Panc1 (cell line): ENCODE measurements around the gene DUS1L. TPM values are rescaled to one million over a fixed set of nuclear protein-coding genes. Genes with fewer than 3 reads are reported as not detected.

Experiments
- ATAC-seq: fragments of 200-7000 bp; cut with Tn5 transposase; 2 replicates; pipeline ENCODE4 v1.9.1; 2020; ENCODE audit warnings: mild to moderate bottlenecking, moderate library complexity
- BruUV-seq: library from RNA; stranded (reverse); fragments of 400-500 nt; replicated peaks from 2 replicates; lab custom pipeline; 2021; lab: Mats Ljungman, UMichigan
- CTCF ChIA-PET: fragments of 300-600 bp; sonication (Branson Sonifier 250); formaldehyde crosslinking; loops from one replicate; lab custom pipeline; 2022; ENCODE audit warnings: antibody characterized with exemption; lab: Charles Lee
- POLR2A ChIA-PET: fragments of 300-600 bp; sonication (Branson Sonifier 250); formaldehyde crosslinking; loops from one replicate; lab custom pipeline; 2022; ENCODE audit warnings: antibody characterized with exemption; lab: Charles Lee
- DNase-seq: peaks from one replicate; pipeline ENCODE4 v3.0.0-alpha.2; 2010; ENCODE audit warnings: low read depth, low spot score
- H3K27ac ChIP-seq: 2 replicates; pipeline ENCODE4 v1.5.1; 2011; ENCODE audit warnings: mild to moderate bottlenecking, low read length, inconsistent platforms
- H3K27me3 ChIP-seq: fragments of 200-500 bp; sonication (Bioruptor generic); 2 replicates; pipeline ENCODE4 v1.6.0; 2014; ENCODE audit warnings: low read length, inconsistent platforms; ENCODE audit not compliant: control insufficient read depth, insufficient read depth
- H3K36me3 ChIP-seq: fragments of 200-500 bp; sonication (Bioruptor generic); 2 replicates; pipeline ENCODE4 v1.5.1; 2014; ENCODE audit warnings: inconsistent platforms, mild to moderate bottlenecking, low read length, moderate library complexity; ENCODE audit not compliant: control insufficient read depth, insufficient read depth
- H3K4me1 ChIP-seq: 2 replicates; pipeline ENCODE4 v1.5.1; 2011; ENCODE audit warnings: inconsistent platforms, mild to moderate bottlenecking, low read length, moderate library complexity; ENCODE audit not compliant: control insufficient read depth, insufficient read depth
- H3K4me3 ChIP-seq, 2 experiments: 2 replicates each; pipeline ENCODE4 v1.5.1; 2011 to 2012; ENCODE audit warnings: low read depth in 2 of 2, low read length in 2 of 2, mild to moderate bottlenecking in 2 of 2, inconsistent platforms in 1 of 2, moderate library complexity in 1 of 2
- H3K9me3 ChIP-seq: fragments of 200-500 bp; sonication (Bioruptor generic); 2 replicates; pipeline ENCODE4 v1.5.1; 2014; ENCODE audit warnings: low read depth, mild to moderate bottlenecking, inconsistent platforms, low read length, moderate library complexity; ENCODE audit not compliant: control insufficient read depth, insufficient read depth
- CTCF ChIP-seq: fragments of 450-650 bp; IDR thresholded peaks from 2 replicates; pipeline ENCODE4 v1.5.1; 2017; ENCODE audit warnings: mild to moderate bottlenecking
- POLR2AphosphoS5 ChIP-seq: IDR thresholded peaks from 2 replicates; pipeline ENCODE4 v1.6.1; 2012; ENCODE audit warnings: mild to moderate bottlenecking, low read depth, low read length, moderate library complexity
- SIN3A ChIP-seq: IDR thresholded peaks from 2 replicates; pipeline ENCODE4 v1.6.1; 2012; ENCODE audit warnings: low read depth, mild to moderate bottlenecking, low read length, moderate library complexity, borderline replicate concordance; ENCODE audit not compliant: insufficient read depth
- TCF7L2 ChIP-seq: IDR thresholded peaks from 2 replicates; pipeline ENCODE4 v1.6.1; 2011; ENCODE audit warnings: mild to moderate bottlenecking, low read depth, low read length, inconsistent platforms
- in situ Hi-C: cut with HindIII; loops from 2 replicates; pipeline ENCODE4 v1.10.0; 2016; ENCODE audit warnings: low sequenced_read_pairs, low pct_unique_long_range_greater_than_20kb
- intact Hi-C: fragments of 100-400 bp; cut with micrococcal nuclease; formaldehyde crosslinking; loops from one replicate; pipeline ENCODE4 v1.10.0; 2022; ENCODE audit not compliant: unreplicated experiment
- total RNA-seq: library from RNA; stranded (reverse); gene quantifications from one replicate; pipeline ENCODE4 v1.2.1, GENCODE V29; 2021; ENCODE audit not compliant: unreplicated experiment
- TF ChIP-seq, protein P1 (sequence below), 2 experiments: IDR thresholded peaks; 2 replicates each; pipeline ENCODE4 v1.6.1; 2011 to 2012; ENCODE audit warnings: low read depth in 2 of 2, control low read depth in 1 of 2, low read length in 1 of 2, mild to moderate bottlenecking in 1 of 2, moderate library complexity in 1 of 2; ENCODE audit not compliant: insufficient read depth in 1 of 2

The DUS1L gene
- total RNA-seq, 1 experiment from 2014 or later = 115 TPM

DNA sequence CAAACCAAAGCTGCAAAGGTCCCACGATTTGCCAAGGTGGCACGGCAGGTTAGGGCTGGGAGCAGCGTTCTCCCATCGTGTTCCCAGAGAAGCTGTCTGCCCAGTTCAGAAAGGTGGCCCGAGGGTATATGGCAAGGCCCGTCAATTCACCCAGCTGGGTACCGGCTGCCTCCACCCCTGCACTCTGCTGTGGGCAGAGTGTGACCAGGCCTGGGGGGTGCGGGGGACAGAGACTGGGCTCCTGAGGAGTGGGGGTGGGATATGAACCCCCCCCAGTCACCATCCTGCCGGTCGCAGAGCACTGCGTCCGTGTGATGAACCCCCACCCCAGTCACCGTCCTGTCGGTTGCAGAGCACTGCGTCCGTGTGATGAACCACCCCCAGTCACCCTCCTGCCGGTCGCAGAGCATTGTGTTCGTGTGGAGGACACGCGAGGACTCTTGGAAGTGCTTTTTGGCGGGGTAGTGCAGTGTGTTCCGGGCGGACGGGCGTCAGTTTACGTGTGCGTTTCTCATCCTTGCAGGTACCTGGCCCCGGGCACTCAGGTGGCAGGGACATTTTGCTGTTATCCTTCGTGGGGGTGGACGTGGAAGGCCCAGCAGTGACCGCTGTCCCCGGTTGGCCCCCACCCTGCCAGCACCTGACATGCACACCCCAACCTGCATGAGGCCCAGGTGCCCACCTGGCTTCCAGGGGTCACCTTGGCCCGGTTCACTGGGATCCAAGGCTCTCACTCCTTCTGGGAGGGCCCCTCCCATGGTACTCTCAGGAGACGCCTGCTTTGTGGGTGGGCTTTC, 35.1 kb upstream of the DUS1L start:
- H3K4me1 ChIP-seq = peaks cover 72% of the 10 kb centered on the region
- in situ Hi-C loops = no loop called here
- H3K27me3 ChIP-seq = no peaks in the 10 kb centered on the region
- peak overlapping the region; percentile 97 for H3K27ac ChIP-seq
- intact Hi-C loops = loop anchor here (10.0 kb wide), 1 partner anchor 134 kb away; no protein-coding TSS in a partner anchor
- CTCF ChIA-PET = interaction anchor here (1.1 kb wide), 1 partner anchor 70 kb away, joined by 3 read pairs; no protein-coding TSS in a partner anchor
- TF ChIP-seq CTCF = no peak
- TF ChIP-seq, protein P1, sequence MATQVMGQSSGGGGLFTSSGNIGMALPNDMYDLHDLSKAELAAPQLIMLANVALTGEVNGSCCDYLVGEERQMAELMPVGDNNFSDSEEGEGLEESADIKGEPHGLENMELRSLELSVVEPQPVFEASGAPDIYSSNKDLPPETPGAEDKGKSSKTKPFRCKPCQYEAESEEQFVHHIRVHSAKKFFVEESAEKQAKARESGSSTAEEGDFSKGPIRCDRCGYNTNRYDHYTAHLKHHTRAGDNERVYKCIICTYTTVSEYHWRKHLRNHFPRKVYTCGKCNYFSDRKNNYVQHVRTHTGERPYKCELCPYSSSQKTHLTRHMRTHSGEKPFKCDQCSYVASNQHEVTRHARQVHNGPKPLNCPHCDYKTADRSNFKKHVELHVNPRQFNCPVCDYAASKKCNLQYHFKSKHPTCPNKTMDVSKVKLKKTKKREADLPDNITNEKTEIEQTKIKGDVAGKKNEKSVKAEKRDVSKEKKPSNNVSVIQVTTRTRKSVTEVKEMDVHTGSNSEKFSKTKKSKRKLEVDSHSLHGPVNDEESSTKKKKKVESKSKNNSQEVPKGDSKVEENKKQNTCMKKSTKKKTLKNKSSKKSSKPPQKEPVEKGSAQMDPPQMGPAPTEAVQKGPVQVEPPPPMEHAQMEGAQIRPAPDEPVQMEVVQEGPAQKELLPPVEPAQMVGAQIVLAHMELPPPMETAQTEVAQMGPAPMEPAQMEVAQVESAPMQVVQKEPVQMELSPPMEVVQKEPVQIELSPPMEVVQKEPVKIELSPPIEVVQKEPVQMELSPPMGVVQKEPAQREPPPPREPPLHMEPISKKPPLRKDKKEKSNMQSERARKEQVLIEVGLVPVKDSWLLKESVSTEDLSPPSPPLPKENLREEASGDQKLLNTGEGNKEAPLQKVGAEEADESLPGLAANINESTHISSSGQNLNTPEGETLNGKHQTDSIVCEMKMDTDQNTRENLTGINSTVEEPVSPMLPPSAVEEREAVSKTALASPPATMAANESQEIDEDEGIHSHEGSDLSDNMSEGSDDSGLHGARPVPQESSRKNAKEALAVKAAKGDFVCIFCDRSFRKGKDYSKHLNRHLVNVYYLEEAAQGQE (IDR thresholded peaks at IDR 0.05; ENCODE audit: insufficient read depth in 1 of 2, low read depth in 2 of 2, low read length in 1 of 2) = no peak
- TF ChIP-seq TCF7L2 = no peak
- TF ChIP-seq POLR2AphosphoS5 = peak; percentile 21
- TF ChIP-seq SIN3A = no peak
- POLR2A ChIA-PET = interaction anchor here (0.6 kb wide), 1 partner anchor 39 kb away, joined by 3 read pairs; no protein-coding TSS in a partner anchor
- ATAC-seq = no peak
- no TSS peak for BruUV-seq
- H3K4me3 ChIP-seq = peak overlapping the region in 1 of 2 experiments; percentile 55; a peak in 1 of 4 replicates
- H3K36me3 ChIP-seq = peaks cover 4% of the 10 kb centered on the region
- H3K9me3 ChIP-seq = no peaks in the 10 kb centered on the region
- DNase-seq = no peak

DNA sequence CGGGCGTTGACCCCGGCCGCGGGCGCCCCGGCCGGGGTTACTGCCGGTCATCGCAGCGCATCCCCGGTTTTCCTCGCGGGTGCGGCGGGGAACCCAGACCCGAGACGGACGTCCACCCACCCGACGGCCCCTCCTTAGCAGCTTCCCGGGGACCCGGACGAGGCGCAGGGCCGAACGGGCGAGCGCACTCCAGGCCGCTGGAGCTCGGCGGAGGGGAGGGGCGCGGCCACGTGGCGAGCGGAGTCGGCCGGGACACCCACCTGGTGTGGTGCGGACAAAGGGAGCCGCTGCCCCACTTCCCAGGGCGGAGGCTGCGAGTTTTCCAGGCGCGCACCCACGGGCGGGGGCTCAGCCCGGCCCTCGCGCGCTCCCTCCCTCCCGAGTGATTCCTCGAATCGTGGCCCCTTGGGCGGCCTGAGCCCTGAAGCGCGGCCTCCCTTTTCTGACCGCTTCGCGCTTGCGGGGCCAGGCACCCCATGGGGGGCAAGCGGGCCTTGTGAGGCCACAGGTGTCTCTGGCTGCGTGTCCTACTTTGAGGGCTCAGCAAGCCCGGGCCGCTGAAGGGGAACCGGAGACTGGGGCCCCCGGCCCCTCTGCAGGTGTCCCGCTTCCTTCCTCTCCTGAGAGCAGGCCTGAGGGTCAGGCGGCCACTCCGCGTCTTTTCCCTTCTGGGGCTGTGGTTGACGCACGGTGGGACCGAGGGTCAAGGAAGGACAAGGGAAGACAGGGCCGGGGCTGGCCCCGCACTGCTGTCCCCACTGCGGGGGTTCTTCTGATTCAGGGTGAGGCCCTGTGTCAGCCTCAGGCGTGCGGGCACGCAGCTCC, 33.5 kb upstream of the DUS1L start:
- DNase-seq (no peak), ATAC-seq (peak; percentile 2)
- in situ Hi-C loops = no loop called here
- Histone ChIP-seq H3K36me3 (peaks cover 13% of the 10 kb centered on the region), H3K27me3 (no peaks in the 10 kb centered on the region), H3K4me3 (peak overlapping the region; percentile 47 to 55), H3K4me1 (peaks cover 67% of the 10 kb centered on the region), H3K27ac (peak overlapping the region; percentile 97), H3K9me3 (no peaks in the 10 kb centered on the region)
- intact Hi-C loops = no loop called here
- CTCF ChIA-PET = interaction anchor here (0.7 to 1.1 kb wide), 2 partner anchors 14 to 69 kb away, joined by 3 read pairs; no protein-coding TSS in a partner anchor
- POLR2A ChIA-PET = interaction anchor here (0.6 to 1.0 kb wide), 3 partner anchors 30 to 143 kb away, joined by 3 to 7 read pairs (median 5); no protein-coding TSS in a partner anchor
- no TSS peak for BruUV-seq
- no peak for TF ChIP-seq CTCF
- TF ChIP-seq TCF7L2 = no peak
- TF ChIP-seq, protein P1 (IDR thresholded peaks at IDR 0.05; ENCODE audit: insufficient read depth in 1 of 2, low read depth in 2 of 2, low read length in 1 of 2) = no peak
- no peak; the same call in 1 of the 2 replicates for TF ChIP-seq POLR2AphosphoS5
- TF ChIP-seq SIN3A = no peak; the same call in 1 of the 2 replicates
